Upper lobe of right lung (tissue), 1 donor: Measurements from ENCODE around the gene VCAN. TPM values are rescaled to one million over a fixed set of nuclear protein-coding genes. Genes with fewer than 3 reads are reported as not detected.

ENCODE experiments used
- ATAC-seq: fragments of 200-7000 bp; cut with Tn5 transposase; one replicate; pipeline ENCODE4 v1.9.1; 2020; ENCODE audit warnings: mild to moderate bottlenecking, moderate library complexity
- DNase-seq: peaks from one replicate; pipeline ENCODE4 v3.0.0-alpha.2; 2020
- H3K27ac ChIP-seq: fragments of 200-600 bp; one replicate; pipeline ENCODE4 v1.8.0; 2022
- H3K27me3 ChIP-seq: fragments of 200-600 bp; one replicate; pipeline ENCODE4 v1.8.0; 2022; ENCODE audit warnings: mild to moderate bottlenecking
- H3K36me3 ChIP-seq: fragments of 200-600 bp; one replicate; pipeline ENCODE4 v1.8.0; 2022
- H3K4me1 ChIP-seq: fragments of 200-600 bp; one replicate; pipeline ENCODE4 v1.8.0; 2022
- H3K4me3 ChIP-seq: fragments of 200-600 bp; one replicate; pipeline ENCODE4 v1.8.0; 2022; ENCODE audit warnings: mild to moderate bottlenecking
- H3K9me3 ChIP-seq: fragments of 200-600 bp; one replicate; pipeline ENCODE4 v1.8.0; 2022
- CTCF ChIP-seq: fragments of 200-600 bp; IDR thresholded peaks from one replicate; pipeline ENCODE4 v1.8.0; 2022; ENCODE audit warnings: antibody characterized with exemption
- intact Hi-C: fragments of 100-400 bp; cut with DNase I; formaldehyde crosslinking; loops from one replicate; pipeline ENCODE4 v1.11.0; 2022
- total RNA-seq: library from RNA; stranded (reverse); fragmentation: NEBNext Ultra II Directional; extraction: Animal tissue kit (Norgen Biotek cat#: 25700); gene quantifications from one replicate; pipeline ENCODE4 v1.2.1, GENCODE V29; 2021
- donor health status: DM: no; HTN: yes; CAD: no; lungs with severe emphysema.

The VCAN gene
- total RNA-seq, 1 donor from 2014 or later: 90.0 TPM

GRCh38 chr5:83498585-83498984, 27.0 kb downstream of the VCAN start:
- intact Hi-C loops: no loop called here
- H3K4me3 ChIP-seq: no peak overlapping the region

DNA sequence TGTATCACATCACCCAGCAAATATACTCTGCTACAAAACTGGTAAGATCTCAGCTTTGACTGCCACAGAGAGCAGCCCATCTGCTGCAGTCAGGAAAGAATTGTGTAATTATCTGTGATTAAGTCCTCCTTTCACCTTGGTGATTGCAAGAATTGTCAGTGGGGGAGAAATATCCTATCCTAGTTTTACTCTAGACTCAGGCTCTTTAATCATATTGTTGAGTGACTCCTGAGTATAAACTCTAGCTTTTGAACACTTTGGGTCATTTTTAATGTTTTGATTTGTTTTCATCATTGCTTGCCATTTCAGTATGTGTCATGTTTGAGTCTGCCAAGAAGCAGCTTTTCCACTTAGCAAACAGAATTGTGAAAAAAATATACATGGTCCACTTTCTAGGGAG, 32.1 kb downstream of the VCAN start:
- no peak for TF ChIP-seq CTCF
- Histone ChIP-seq H3K4me1 (no peaks in the 10 kb centered on the region), H3K9me3 (no peaks in the 10 kb centered on the region), H3K27me3 (no peaks in the 10 kb centered on the region), H3K27ac (no peak overlapping the region), H3K4me3 (no peak overlapping the region), H3K36me3 (no peaks in the 10 kb centered on the region)
- ATAC-seq (no peak), DNase-seq (no peak)
- intact Hi-C loops: no loop called here

More at GRCh38 chr5:83498585-83498984, 27.0 kb downstream of the VCAN start:
- H3K27me3 ChIP-seq: no peaks in the 10 kb centered on the region
- ATAC-seq: no peak
- TF ChIP-seq CTCF: no peak
- no peaks in the 10 kb centered on the region for H3K9me3 ChIP-seq
- no peak overlapping the region for H3K27ac ChIP-seq
- no peak for DNase-seq
- H3K4me1 ChIP-seq: no peaks in the 10 kb centered on the region
- H3K36me3 ChIP-seq: no peaks in the 10 kb centered on the region

GRCh38 chr5:83507431-83507830, 35.9 kb downstream of the VCAN start:
- TF ChIP-seq CTCF: no peak
- Histone ChIP-seq H3K9me3 (no peaks in the 10 kb centered on the region), H3K4me3 (no peak overlapping the region), H3K27me3 (no peaks in the 10 kb centered on the region), H3K27ac (no peak overlapping the region), H3K36me3 (no peaks in the 10 kb centered on the region), H3K4me1 (no peaks in the 10 kb centered on the region)
- intact Hi-C loops: no loop called here
- ATAC-seq (no peak), DNase-seq (no peak)

DNA sequence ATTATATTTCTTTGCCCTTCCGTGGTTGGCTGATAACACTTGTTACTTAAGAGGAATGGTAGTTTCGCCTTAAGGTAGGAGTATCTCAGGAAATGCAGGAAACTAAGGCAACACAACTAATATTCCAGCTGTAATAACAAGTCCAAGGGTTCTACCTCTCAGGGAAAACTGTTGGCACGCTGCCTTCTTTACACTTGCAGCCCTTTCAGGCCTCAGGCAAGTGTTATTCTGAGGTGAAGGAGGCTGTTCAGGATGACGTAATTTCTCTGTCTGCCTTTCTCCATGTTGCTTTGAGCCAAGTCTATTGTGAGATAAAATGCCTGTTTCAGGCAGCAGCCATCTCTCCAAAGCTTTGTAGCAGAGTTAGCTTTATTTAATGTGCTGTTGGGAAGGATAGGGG, 38.0 kb downstream of the VCAN start:
- TF ChIP-seq CTCF: no peak
- H3K9me3 ChIP-seq: no peaks in the 10 kb centered on the region
- intact Hi-C loops: no loop called here
- ATAC-seq (peak; percentile 62), DNase-seq (no peak)
- no peak overlapping the region for H3K4me3 ChIP-seq
- H3K27ac ChIP-seq: no peak overlapping the region
- H3K27me3 ChIP-seq: no peaks in the 10 kb centered on the region
- no peaks in the 10 kb centered on the region for H3K4me1 ChIP-seq
- H3K36me3 ChIP-seq: no peaks in the 10 kb centered on the region

DNA sequence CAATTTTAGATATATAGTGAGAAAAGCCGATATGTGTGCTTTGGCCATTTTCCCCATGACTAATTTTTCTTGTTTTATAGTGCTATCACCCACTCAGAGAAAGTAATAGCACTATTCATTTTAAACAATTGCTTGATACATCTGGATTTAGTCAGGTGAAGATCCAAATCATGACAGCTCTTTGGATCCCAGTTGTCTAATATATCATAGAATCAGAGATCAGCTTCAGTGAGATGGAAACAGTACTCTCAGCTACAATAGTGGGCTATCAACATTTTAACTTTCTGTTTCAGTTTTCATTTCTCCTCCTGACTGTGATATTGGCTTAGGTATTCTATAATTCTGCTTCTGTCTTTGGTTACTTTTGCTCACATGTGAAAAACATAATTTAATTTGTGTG, 38.7 kb downstream of the VCAN start:
- intact Hi-C loops: no loop called here
- Histone ChIP-seq H3K4me3 (no peak overlapping the region), H3K4me1 (no peaks in the 10 kb centered on the region), H3K27ac (no peak overlapping the region), H3K27me3 (no peaks in the 10 kb centered on the region), H3K36me3 (no peaks in the 10 kb centered on the region), H3K9me3 (no peaks in the 10 kb centered on the region)
- ATAC-seq (no peak), DNase-seq (no peak)
- no peak for TF ChIP-seq CTCF

DNA sequence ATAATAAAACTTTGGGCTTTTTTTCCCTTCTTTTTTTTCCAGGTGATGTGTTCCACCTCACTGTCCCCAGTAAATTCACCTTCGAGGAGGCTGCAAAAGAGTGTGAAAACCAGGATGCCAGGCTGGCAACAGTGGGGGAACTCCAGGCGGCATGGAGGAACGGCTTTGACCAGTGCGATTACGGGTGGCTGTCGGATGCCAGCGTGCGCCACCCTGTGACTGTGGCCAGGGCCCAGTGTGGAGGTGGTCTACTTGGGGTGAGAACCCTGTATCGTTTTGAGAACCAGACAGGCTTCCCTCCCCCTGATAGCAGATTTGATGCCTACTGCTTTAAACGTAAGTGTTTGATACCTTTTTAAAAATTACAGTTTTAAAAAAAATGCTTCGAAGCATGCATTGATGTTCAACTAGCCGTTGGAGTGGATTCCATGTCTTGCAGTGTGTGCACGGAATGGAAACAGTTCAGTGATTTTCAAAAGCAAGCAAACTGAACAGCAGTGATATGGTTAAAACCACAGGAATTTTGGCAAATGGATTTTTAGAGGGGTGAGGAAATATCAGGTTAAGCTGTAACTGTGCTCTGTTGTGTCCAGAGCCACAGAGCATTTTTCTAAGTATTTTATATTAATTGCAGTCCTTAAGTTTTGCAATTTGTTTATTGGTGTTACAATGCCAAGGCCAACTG, 40.7 kb downstream of the VCAN start:
- Histone ChIP-seq H3K27me3 (no peaks in the 10 kb centered on the region), H3K9me3 (no peaks in the 10 kb centered on the region), H3K27ac (no peak overlapping the region), H3K36me3 (no peaks in the 10 kb centered on the region), H3K4me3 (no peak overlapping the region), H3K4me1 (no peaks in the 10 kb centered on the region)
- ATAC-seq (no peak), DNase-seq (no peak)
- intact Hi-C loops: no loop called here
- no peak for TF ChIP-seq CTCF
